ENCODE results near the gene MPO.

Gene MPO

DNA sequence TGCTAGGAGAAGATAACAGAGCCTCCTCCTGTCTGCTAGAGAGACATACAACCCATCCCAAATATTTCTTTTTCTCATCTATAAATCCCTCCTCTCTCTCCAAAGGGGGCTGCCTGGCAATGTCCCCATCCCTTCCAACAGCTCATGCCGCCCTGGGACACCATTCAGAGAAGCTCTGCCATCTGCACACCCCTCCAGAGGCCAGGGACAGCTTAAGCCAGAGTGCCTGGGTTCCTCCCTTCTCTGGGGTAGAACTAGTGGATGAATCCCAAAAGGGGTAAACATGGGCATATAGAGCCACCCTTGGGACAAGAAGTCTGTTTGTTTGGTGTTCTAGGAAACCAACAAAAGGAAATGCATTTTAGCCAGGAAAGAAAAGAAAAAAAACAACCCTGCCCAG, 44.9 kb downstream of the MPO start:
- Histone ChIP-seq H3K27me3 (ENCODE audit: control insufficient read depth, insufficient read depth, low read length) (peaks cover 19% of the 10 kb centered on the region), H3K4me3 (ENCODE audit: low read length) (no peak overlapping the region), H3K36me3 (ENCODE audit: control insufficient read depth, insufficient read depth, low read length) (no peaks in the 10 kb centered on the region), H3K9me3 (ENCODE audit: control insufficient read depth, low read length) (no peaks in the 10 kb centered on the region), H3K4me1 (ENCODE audit: control insufficient read depth, insufficient read depth, low read length) (no peaks in the 10 kb centered on the region), H3K9ac (ENCODE audit: low read length) (no peak overlapping the region)

- H3K9me3 ChIP-seq (ENCODE audit: control insufficient read depth, low read length) = no peaks in the 10 kb centered on the region
- no peaks in the 10 kb centered on the region for H3K36me3 ChIP-seq (ENCODE audit: control insufficient read depth, insufficient read depth, low read length)
- no peak overlapping the region for H3K9ac ChIP-seq (ENCODE audit: low read length)
- H3K4me1 ChIP-seq (ENCODE audit: control insufficient read depth, insufficient read depth, low read length) = no peaks in the 10 kb centered on the region
- no peak overlapping the region for H3K4me3 ChIP-seq (ENCODE audit: low read length)
- peaks cover 19% of the 10 kb centered on the region for H3K27me3 ChIP-seq (ENCODE audit: control insufficient read depth, insufficient read depth, low read length)
Observed at GRCh38 chr17:58234512-58234911, 46.2 kb downstream of the MPO start.

DNA sequence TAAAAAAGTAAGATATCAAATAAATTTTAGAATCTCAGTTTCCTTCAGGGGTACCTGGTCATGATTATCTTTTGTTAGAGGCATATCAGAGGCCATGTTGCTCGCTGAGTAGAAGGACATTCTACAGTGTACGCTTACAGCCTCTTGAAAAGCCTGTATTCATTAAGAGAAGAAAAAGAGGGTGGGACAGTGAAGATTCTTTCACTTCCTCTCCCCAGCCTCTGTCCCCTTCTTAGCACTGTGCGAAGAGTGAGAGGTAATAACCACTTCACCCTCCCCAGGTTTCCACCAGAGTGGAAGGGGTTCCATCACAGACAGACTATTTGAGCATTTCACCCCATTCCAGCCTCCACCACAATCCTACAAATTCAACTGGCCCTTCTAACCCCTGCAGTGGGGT, 47.2 kb downstream of the MPO start:
- no peaks in the 10 kb centered on the region for H3K36me3 ChIP-seq (ENCODE audit: control insufficient read depth, insufficient read depth, low read length)
- no peaks in the 10 kb centered on the region for H3K4me1 ChIP-seq (ENCODE audit: control insufficient read depth, insufficient read depth, low read length)
- H3K9me3 ChIP-seq (ENCODE audit: control insufficient read depth, low read length) = no peaks in the 10 kb centered on the region
- H3K9ac ChIP-seq (ENCODE audit: low read length) = no peak overlapping the region
- H3K27me3 ChIP-seq (ENCODE audit: control insufficient read depth, insufficient read depth, low read length) = peaks cover 19% of the 10 kb centered on the region
- H3K4me3 ChIP-seq (ENCODE audit: low read length) = no peak overlapping the region

- Histone ChIP-seq H3K4me3 (ENCODE audit: low read length) (no peak overlapping the region), H3K27me3 (ENCODE audit: control insufficient read depth, insufficient read depth, low read length) (peaks cover 19% of the 10 kb centered on the region), H3K4me1 (ENCODE audit: control insufficient read depth, insufficient read depth, low read length) (no peaks in the 10 kb centered on the region), H3K36me3 (ENCODE audit: control insufficient read depth, insufficient read depth, low read length) (no peaks in the 10 kb centered on the region), H3K9me3 (ENCODE audit: control insufficient read depth, low read length) (no peaks in the 10 kb centered on the region), H3K9ac (ENCODE audit: low read length) (no peak overlapping the region)
Observed at GRCh38 chr17:58232707-58233156, 48.0 kb downstream of the MPO start.

DNA sequence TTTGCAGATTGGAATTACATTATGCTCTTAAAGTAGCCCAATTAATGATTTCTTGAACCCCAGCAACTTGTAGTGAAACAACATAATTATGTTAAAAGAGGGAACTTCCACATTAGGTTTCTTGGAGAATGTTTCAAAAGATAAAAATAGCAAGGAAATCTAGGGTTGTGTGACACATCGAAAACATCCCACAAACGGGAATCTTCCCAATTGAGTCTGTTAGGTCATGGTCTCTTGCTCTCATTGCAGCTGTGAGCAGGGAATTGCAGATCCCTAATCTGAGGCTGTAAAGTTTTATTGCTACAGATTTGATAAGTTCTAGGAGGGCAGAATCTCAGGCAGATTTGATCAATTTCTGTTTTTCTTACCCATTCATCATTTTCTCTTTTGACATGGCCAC, 49.1 kb downstream of the MPO start:
- Histone ChIP-seq H3K27me3 (ENCODE audit: control insufficient read depth, insufficient read depth, low read length) (peaks cover 18% of the 10 kb centered on the region), H3K4me1 (ENCODE audit: control insufficient read depth, insufficient read depth, low read length) (no peaks in the 10 kb centered on the region), H3K36me3 (ENCODE audit: control insufficient read depth, insufficient read depth, low read length) (no peaks in the 10 kb centered on the region), H3K9ac (ENCODE audit: low read length) (no peak overlapping the region), H3K9me3 (ENCODE audit: control insufficient read depth, low read length) (no peaks in the 10 kb centered on the region), H3K4me3 (ENCODE audit: low read length) (no peak overlapping the region)

DNA sequence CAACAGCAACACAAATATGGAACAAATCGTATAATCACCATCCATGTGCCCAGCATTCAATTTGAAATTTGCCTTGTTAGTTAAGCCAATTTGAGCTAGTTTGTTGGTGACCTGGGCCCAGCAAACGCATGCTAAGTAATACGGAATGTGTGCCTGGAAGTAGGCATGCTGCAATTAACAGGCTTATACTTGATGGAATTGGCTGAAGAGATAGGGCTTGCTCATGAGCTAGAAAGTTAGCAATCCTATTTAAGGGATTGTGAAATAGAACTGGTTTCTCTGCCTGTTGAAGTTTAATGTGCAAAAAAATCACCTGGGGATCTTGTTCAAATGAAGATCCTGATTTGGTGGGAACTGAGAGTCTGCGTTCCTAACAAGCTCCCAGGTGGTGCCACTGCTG, 50.9 kb downstream of the MPO start:
- peaks cover 15% of the 10 kb centered on the region for H3K27me3 ChIP-seq (ENCODE audit: control insufficient read depth, insufficient read depth, low read length)

DNA sequence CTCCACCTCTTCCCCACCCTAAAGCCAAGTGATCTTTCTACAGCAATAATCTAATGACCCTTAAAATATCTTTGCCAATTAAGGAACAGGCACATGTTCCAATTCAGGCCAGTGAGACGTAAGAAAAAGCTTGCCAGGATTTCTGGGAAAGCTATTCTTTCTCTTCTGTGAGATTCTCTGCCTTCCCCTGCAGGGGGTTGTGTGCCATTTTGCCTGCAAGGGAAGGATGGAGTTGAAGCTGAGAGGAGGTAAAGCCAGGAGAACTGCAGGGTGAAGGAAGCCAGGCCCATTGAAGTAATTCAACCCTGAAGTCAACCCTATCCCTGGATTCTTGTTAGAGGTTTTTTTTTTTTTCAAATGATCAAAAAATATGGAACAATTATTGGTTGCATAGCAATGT, 51.4 kb downstream of the MPO start:
- no peaks in the 10 kb centered on the region for H3K36me3 ChIP-seq (ENCODE audit: control insufficient read depth, insufficient read depth, low read length)
- peaks cover 15% of the 10 kb centered on the region for H3K27me3 ChIP-seq (ENCODE audit: control insufficient read depth, insufficient read depth, low read length)
- no peaks in the 10 kb centered on the region for H3K9me3 ChIP-seq (ENCODE audit: control insufficient read depth, low read length)
- H3K4me3 ChIP-seq (ENCODE audit: low read length) = no peak overlapping the region
- H3K9ac ChIP-seq (ENCODE audit: low read length) = no peak overlapping the region
- no peaks in the 10 kb centered on the region for H3K4me1 ChIP-seq (ENCODE audit: control insufficient read depth, insufficient read depth, low read length)

More for the DNA sequence above, 50.9 kb downstream of the MPO start:
- Histone ChIP-seq H3K36me3 (ENCODE audit: control insufficient read depth, insufficient read depth, low read length) (no peaks in the 10 kb centered on the region), H3K4me1 (ENCODE audit: control insufficient read depth, insufficient read depth, low read length) (no peaks in the 10 kb centered on the region), H3K9me3 (ENCODE audit: control insufficient read depth, low read length) (no peaks in the 10 kb centered on the region), H3K4me3 (ENCODE audit: low read length) (no peak overlapping the region), H3K9ac (ENCODE audit: low read length) (no peak overlapping the region)

GRCh38 chr17:58228679-58229078, 52.1 kb downstream of the MPO start:
- no peaks in the 10 kb centered on the region for H3K9me3 ChIP-seq (ENCODE audit: control insufficient read depth, low read length)
- H3K4me3 ChIP-seq (ENCODE audit: low read length) = no peak overlapping the region
- H3K36me3 ChIP-seq (ENCODE audit: control insufficient read depth, insufficient read depth, low read length) = no peaks in the 10 kb centered on the region
- H3K27me3 ChIP-seq (ENCODE audit: control insufficient read depth, insufficient read depth, low read length) = peaks cover 15% of the 10 kb centered on the region
- no peak overlapping the region for H3K9ac ChIP-seq (ENCODE audit: low read length)
- H3K4me1 ChIP-seq (ENCODE audit: control insufficient read depth, insufficient read depth, low read length) = no peaks in the 10 kb centered on the region

DNA sequence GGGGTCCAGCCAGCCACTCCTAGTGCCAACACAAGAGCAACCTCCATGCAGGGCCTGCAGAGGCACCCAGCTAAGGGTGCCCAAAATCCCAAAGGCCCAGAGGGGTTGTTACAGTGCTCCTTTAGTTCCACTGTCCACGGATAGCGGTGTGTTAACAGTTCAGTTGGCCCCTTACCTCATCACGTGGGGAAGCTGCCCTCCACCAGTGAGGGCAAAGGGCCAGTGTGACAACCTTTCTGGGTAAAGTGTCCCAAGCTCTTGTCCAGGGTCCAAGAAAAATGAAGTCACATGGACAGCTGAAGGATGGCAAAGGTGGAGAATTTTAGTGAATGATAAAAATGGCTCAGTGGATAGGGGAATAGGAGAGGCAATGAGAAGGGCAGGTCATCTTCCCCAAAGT, 53.0 kb downstream of the MPO start:
- H3K4me3 ChIP-seq (ENCODE audit: low read length) = no peak overlapping the region
- H3K36me3 ChIP-seq (ENCODE audit: control insufficient read depth, insufficient read depth, low read length) = no peaks in the 10 kb centered on the region
- peaks cover 12% of the 10 kb centered on the region for H3K27me3 ChIP-seq (ENCODE audit: control insufficient read depth, insufficient read depth, low read length)
- H3K4me1 ChIP-seq (ENCODE audit: control insufficient read depth, insufficient read depth, low read length) = no peaks in the 10 kb centered on the region
- no peaks in the 10 kb centered on the region for H3K9me3 ChIP-seq (ENCODE audit: control insufficient read depth, low read length)
- no peak overlapping the region for H3K9ac ChIP-seq (ENCODE audit: low read length)

- Histone ChIP-seq H3K9me3 (ENCODE audit: control insufficient read depth, low read length) (no peaks in the 10 kb centered on the region), H3K36me3 (ENCODE audit: control insufficient read depth, insufficient read depth, low read length) (no peaks in the 10 kb centered on the region), H3K9ac (ENCODE audit: low read length) (no peak overlapping the region), H3K4me1 (ENCODE audit: control insufficient read depth, insufficient read depth, low read length) (peaks cover 7% of the 10 kb centered on the region), H3K4me3 (ENCODE audit: low read length) (no peak overlapping the region), H3K27me3 (ENCODE audit: control insufficient read depth, insufficient read depth, low read length) (peaks cover 7% of the 10 kb centered on the region)
Observed at GRCh38 chr17:58224315-58224714, 56.4 kb downstream of the MPO start.

Measured in mucosa of stomach (tissue), 1 donor.